Glomerular visceral epithelial cell (primary cell): Measurements from ENCODE around the gene UCP3.

Source experiments
- DNase-seq: peaks from one replicate; pipeline ENCODE4 v3.0.0-alpha.2; 2016; ENCODE audit errors: extremely low spot score

The UCP3 gene

DNA sequence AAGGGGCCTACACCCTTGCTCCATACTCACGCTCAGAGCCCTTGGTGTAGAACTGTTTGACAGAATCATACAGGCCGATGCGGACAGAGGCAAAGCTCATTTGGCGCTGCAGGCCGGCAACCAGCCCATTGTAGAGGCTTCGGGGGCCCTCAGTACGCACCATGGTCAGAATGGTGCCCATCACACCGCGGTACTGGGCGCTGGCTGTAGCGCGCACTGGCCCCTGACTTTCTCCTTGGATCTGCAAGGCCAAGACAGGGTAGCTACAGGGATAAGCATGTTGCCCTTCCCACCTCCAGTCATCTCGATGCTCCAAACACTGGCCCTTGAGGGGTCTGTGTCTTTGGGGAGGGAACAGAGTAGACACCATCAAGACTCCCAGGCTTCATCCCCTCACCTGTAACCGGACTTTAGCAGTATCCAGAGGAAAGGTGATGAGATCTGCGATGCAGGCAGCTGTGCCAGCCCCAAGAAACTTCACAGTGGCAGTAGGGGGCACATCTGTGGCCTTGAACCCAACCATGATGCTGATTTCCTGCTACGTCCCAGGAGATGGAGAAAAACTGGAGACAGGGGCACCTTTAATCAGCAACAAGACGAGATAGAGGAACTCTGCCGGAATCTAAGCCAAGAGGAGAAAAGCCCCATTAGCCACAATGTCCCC lies 30.9 kb downstream of the UCP3 start:
- DNase-seq = no peak

DNA sequence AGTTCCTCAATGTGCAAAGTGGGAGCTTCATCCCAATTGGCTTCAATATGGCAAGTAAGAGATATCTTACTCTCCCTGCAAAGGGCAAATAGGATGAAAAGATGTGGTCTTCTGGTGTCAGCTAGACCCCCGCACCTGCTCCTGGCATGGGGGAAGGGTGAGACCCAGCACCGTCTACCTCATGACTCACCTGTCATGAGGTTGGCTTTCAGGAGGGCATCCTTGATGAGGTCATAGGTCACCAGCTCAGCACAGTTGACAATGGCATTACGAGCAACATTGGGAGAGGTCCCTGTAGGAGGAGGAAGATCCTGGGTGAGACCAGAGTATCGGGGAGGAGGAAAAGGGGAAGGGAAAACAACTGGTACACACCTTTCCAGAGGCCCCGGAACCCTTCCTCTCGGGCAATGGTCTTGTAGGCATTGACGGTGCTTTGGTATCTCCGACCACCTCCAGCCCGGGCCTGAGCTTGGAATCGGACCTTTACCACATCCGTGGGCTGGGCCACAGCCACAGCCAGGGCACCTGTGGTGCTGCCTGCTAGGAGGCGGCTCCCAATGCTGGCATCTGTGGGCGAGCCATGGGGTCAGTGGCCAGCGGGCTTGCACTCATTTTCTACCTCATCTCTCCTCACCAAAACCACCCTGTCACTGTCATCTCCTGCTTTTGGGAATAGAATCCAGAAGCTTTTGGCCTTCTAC lies 32.3 kb downstream of the UCP3 start:
- DNase-seq = no peak

DNA sequence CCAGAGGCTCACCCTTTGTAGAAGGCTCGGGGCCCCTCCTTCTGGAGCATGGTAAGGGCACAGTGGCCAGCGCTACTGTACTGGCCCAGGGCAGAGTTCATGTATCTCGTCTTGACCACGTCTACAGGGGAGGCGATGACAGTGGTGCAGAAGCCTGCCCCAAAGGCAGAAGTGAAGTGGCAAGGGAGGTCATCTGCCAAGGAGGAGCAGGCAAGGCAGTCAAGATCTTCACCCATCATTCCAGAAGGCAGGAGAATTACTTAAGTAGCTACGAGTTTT lies 33.5 kb downstream of the UCP3 start:
- DNase-seq = no peak

DNA sequence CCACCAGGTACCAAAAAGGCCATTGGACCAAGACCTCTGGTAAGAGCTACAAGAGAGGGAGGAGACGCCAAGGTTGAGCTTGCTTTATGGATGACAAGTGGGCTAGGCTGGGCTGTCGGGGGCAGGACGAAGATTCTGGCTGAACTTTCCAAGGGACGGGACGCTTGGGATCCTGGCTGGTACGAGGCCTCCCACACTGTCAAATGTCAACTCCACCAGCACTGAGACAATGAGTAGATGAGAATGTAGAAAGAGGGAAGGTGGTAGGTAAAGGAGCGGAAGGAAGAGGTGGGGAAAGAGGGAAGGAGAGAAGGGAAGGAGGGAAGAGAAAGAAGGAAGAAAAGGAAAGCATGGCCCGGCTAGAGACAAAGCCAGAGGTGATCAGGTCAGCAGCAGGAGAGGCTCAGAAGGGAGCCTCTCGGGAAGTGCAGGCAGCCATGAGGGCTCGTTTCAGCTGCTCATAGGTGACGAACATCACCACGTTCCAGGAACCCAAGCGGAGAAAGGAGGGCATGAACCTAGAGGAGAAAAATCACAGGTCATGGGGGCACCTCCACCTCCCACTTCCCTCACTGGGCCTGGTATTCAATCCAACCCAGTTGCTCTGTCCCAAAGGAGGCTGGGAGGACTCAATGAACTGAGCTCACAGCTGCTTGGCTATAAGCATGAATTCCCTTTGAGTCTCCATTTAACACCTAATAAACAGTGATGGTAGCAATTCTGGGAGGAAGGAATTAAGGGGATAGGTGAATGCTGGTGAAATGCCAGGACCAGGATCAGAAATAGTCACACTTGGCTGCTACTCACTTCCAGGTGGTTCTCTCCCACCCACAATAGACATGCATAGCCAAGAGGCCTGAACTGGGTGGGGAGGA lies 34.0 kb downstream of the UCP3 start:
- DNase-seq = no peak

- DNase-seq = no peak
These were observed 36.0 kb downstream of the UCP3 start for GRCh38 chr11:73972620-73973449.

GRCh38 chr11:73972187-73972586 lies 36.7 kb downstream of the UCP3 start:
- DNase-seq = no peak

DNA sequence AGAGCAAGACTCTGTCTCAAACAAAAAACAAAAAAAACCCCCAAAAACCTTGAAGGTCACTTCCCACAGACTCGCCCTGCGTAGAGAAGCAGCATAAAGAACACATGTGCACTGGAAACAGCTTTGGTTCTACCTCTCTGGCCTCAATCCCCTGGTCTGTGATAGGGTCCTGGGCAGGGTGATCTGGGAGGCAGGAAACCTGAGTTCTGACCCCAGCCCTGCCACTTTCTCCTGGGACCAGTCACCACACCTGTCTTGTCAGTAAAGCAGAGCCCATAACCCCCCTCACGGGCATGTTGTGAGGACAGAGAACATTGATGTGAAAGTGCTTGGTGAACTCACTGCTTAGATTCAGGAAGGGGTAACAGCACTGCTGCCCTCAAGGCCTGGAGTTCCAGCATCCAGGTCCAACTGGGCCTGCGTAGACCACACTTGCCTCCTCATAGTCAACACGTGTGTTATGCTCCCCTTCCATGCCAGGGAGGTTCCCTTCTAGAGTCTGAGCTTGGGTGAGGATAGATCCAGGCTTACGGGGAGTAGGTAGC lies 37.6 kb downstream of the UCP3 start:
- DNase-seq = no peak

- DNase-seq = no peak
These were observed 38.7 kb downstream of the UCP3 start for GRCh38 chr11:73969991-73970800.

DNA sequence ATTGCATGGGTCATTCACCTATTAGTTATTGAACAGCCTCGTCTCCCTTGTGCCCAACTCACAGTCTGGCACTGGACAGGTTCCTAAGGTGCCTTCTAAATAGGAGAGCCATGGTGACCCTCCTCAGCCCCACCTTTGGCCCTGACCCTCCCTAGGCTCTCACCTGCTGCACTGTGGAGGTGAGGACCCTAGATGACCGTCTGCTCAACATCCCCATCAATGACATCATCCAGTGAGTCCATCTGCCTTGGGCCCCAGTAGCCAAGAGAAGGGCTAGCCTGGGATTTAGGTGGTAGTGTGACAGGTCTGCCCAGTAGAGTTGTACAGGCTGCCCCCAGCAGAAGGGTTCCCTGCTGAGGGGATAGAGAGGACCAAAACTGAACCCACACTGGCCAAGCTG lies 39.8 kb downstream of the UCP3 start:
- DNase-seq = no peak

DNA sequence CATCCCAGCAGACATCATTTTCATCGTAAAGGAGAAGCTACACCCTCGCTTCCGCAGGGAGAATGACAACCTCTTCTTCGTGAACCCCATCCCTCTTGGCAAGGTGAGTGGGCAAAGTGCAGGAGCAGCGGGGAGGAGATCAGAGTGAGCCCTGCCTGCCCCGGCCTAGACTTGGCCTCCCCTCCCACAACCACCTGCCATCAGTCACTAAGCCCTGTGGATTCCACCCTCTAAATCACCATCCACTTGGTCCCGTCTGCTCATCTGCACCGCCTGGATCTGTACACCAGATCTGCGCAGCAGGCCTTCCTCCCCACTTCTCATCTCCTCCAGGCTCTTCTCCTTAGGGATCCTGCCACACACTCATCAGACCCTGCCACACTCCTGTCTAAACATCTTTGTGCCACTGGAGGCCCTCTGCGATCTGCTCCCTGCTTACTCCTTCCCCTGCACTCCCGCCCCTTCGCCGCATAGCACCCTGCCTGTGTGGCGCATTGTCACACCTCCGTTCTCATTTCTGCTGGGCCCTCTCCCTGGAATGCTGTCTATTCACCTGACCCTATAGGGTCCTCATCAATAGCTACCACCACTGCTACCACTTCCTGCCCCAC lies 40.4 kb downstream of the UCP3 start:
- DNase-seq = no peak

DNA sequence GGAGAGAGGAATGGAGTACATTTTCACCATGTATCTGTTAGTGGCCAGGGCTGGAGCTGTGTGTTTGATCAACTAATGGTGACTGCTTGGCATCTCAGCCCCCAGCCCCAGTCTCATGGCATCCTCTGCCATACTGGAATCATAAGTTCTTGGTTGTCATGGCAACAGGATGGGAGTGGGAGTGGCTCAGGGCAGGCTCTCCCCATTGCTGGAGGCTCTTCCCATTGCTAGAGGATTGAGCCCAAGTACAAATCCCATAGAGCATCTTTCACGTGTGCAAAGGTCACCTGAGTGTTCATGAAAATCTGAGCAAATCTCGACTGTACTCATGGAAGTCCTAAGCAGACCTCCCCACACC lies 43.1 kb downstream of the UCP3 start:
- DNase-seq = no peak

GRCh38 chr11:73965076-73965763 lies 43.7 kb downstream of the UCP3 start:
- no peak for DNase-seq

DNA sequence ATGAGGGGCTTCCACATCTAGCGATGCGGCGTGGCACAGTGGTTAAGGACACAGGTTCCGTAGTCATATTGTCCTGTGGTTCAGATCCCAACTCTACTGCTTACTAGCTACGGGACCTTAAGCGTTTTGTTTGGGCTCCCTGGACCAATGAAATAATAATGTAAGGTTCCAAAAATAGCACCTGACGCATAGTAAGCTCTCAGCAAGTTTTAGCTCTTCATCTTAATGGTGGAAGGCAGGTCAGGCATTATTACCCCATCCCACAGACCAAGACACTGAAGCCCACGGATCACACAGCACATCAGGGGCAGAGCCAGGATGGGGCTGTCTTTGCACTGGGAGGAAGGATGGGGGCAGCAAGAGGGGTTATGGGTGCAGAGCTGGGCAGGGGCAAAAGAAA lies 45.0 kb downstream of the UCP3 start:
- DNase-seq = no peak

- no peak for DNase-seq
These were observed 46.7 kb downstream of the UCP3 start for GRCh38 chr11:73962101-73962705.

DNA sequence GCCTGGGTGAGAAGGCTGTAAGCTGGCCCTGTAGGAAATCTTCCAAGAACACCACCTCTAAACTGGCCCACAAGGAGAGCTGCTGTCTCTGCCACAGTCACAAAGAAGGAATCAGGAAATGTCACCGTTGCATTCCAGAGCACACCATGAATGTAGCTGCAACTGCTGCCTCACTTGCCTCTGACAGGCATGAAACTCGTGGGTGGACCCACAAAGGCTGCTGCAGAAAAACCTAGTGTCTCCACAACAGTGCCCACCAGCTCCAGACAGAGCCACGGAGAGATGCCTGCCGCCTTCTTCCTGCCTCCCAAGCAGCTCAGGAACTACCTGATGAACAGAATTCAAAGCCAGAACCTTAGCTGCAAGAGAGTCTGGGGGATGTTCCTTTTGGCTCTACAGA lies 47.6 kb downstream of the UCP3 start:
- no peak for DNase-seq

- no peak for DNase-seq
These were observed 50.3 kb downstream of the UCP3 start for GRCh38 chr11:73958521-73959141.

GRCh38 chr11:73957654-73958361 lies 51.1 kb downstream of the UCP3 start:
- no peak for DNase-seq

DNA sequence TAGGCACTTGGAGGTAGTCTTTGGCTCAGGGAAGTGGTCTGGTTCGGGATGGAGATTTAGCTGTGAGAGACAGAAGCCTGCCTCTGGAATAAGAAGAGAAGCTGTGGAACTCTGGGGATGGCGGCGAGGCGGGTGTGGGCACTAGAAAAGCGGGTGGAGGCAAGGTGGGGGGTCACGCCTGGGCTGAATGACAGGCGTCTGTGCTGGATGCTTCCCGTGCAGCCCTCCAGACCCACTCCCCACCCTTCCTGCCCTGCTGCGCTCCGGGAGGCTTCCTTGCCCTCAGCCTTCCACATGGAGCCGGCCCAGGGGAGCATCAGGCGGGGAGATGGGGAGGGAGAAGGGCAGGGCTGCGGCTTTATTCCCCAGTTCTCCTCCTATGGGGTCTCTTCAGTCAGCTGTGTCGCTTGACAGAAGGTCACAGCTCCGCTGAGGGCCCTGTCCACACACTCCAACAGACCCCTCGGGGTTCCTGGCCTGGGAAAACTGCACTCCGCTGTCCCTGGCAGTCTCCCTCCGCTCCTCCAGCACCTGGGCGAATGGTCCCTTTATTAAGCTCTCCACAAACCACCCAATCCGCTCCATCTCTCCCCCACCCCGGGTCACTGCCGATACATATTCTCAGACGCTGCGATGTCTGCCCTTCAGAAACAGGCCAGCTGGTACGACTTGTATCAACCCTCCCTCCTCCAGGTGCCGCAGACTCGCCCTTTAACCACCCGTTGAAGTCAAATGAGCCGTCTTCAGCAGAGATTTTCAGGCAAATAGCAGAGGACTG lies 51.8 kb downstream of the UCP3 start:
- no peak for DNase-seq
